CD14-positive monocyte (primary cell): ENCODE measurements around the gene DPH1. TPM values are rescaled to one million over a fixed set of nuclear protein-coding genes. Genes with fewer than 3 reads are reported as not detected.

Source experiments
- DNase-seq, 3 donors: peaks; one replicate each; pipeline ENCODE4 v3.0.0-alpha.2; 2011 to 2022
- H2AFZ ChIP-seq: 2 replicates; pipeline ENCODE4 v1.6.0; 2012; ENCODE audit warnings: mild to moderate bottlenecking, low read depth, low read length, inconsistent platforms; ENCODE audit not compliant: insufficient read depth, poor library complexity, severe bottlenecking
- H3K27ac ChIP-seq, 2 donors: 1 replicate in 1 of 2; 2 replicates in 1 of 2; pipeline ENCODE4 v1.5.1; 2012 to 2013; ENCODE audit warnings: low read length in 2 of 2, control low read depth in 1 of 2, inconsistent platforms in 1 of 2, low read depth in 1 of 2, mild to moderate bottlenecking in 1 of 2
- H3K27me3 ChIP-seq, 2 donors: one replicate each; pipeline versions ENCODE4 v1.6.0 to v1.6.1; 2011 to 2013; ENCODE audit warnings: low read length in 2 of 2; ENCODE audit not compliant: control insufficient read depth in 2 of 2, insufficient read depth in 2 of 2
- H3K36me3 ChIP-seq, 2 donors: replicated peaks in 1 of 2; 1 replicate in 1 of 2; 2 replicates in 1 of 2; pipeline versions ENCODE4 v1.5.1 to v1.6.1; 2012 to 2013; ENCODE audit warnings: low read length in 2 of 2, control low read depth in 1 of 2, inconsistent platforms in 1 of 2, mild to moderate bottlenecking in 1 of 2; ENCODE audit not compliant: insufficient read depth in 2 of 2, control insufficient read depth in 1 of 2
- H3K4me1 ChIP-seq, 2 donors: 1 replicate in 1 of 2; 2 replicates in 1 of 2; pipeline versions ENCODE4 v1.5.1 to v1.6.1; 2012 to 2013; ENCODE audit warnings: low read length in 2 of 2, control low read depth in 1 of 2, inconsistent platforms in 1 of 2, mild to moderate bottlenecking in 1 of 2, moderate library complexity in 1 of 2; ENCODE audit not compliant: insufficient read depth in 2 of 2, control insufficient read depth in 1 of 2
- H3K4me2 ChIP-seq: replicated peaks from 2 replicates; pipeline ENCODE3; 2012; ENCODE audit warnings: low read length, moderate library complexity, mild to moderate bottlenecking; ENCODE audit not compliant: poor library complexity, severe bottlenecking; ENCODE audit errors: extremely low read depth
- H3K4me3 ChIP-seq, 3 experiments: fragments of 200-600 bp in 1 of 3; sonication (generic) in 1 of 3; replicated peaks in 1 of 3; 1 replicate in 2 of 3; 2 replicates in 1 of 3; pipeline ENCODE4 v1.5.1; 2011 to 2013; ENCODE audit warnings: low read length in 3 of 3, mild to moderate bottlenecking in 3 of 3, control low read depth in 2 of 3, low read depth in 2 of 3, inconsistent platforms in 1 of 3, moderate library complexity in 1 of 3
- H3K79me2 ChIP-seq: 2 replicates; pipeline ENCODE4 v1.6.0; 2012; ENCODE audit warnings: mild to moderate bottlenecking, control low read depth, inconsistent platforms, low read length, moderate library complexity; ENCODE audit not compliant: insufficient read depth
- H3K9ac ChIP-seq: 2 replicates; pipeline ENCODE4 v1.6.0; 2017; ENCODE audit warnings: low read length, mild to moderate bottlenecking; ENCODE audit not compliant: insufficient read depth, poor library complexity, severe bottlenecking
- H3K9me3 ChIP-seq, 2 donors: replicated peaks in 1 of 2; 1 replicate in 1 of 2; 2 replicates in 1 of 2; pipeline versions ENCODE4 v1.5.1 to v1.6.1; 2012 to 2013; ENCODE audit warnings: low read length in 2 of 2, control low read depth in 1 of 2; ENCODE audit not compliant: control insufficient read depth in 1 of 2, insufficient read depth in 1 of 2
- H4K20me1 ChIP-seq: 2 replicates; pipeline ENCODE4 v1.6.0; 2012; ENCODE audit warnings: mild to moderate bottlenecking, low read length, control low read depth, moderate library complexity; ENCODE audit not compliant: insufficient read depth
- H3K27ac Mint-ChIP-seq, 7 donors: one replicate each; pipeline ENCODE4 v1.8.0; 2020; ENCODE audit warnings: mild to moderate bottlenecking in 7 of 7, mixed read lengths in 7 of 7, moderate library complexity in 6 of 7, inconsistent platforms in 2 of 7
- H3K27me3 Mint-ChIP-seq, 3 donors: one replicate each; pipeline ENCODE4 v1.8.0; 2021 to 2022; ENCODE audit warnings: low read depth in 3 of 3, mild to moderate bottlenecking in 3 of 3, mixed read lengths in 3 of 3, moderate library complexity in 3 of 3, inconsistent platforms in 1 of 3
- H3K36me3 Mint-ChIP-seq, 2 donors: one replicate each; pipeline ENCODE4 v1.8.0; 2020; ENCODE audit warnings: mixed read lengths in 2 of 2, inconsistent platforms in 1 of 2, mild to moderate bottlenecking in 1 of 2
- H3K4me1 Mint-ChIP-seq: one replicate; pipeline ENCODE4 v1.8.0; 2020; ENCODE audit warnings: mild to moderate bottlenecking, mixed read lengths
- H3K4me3 Mint-ChIP-seq, 2 donors: one replicate each; pipeline ENCODE4 v1.8.0; 2020; ENCODE audit warnings: mild to moderate bottlenecking in 2 of 2, mixed read lengths in 2 of 2, moderate library complexity in 1 of 2
- H3K9me3 Mint-ChIP-seq, 7 donors: one replicate each; pipeline ENCODE4 v1.8.0; 2020 to 2022; ENCODE audit warnings: mixed read lengths in 7 of 7, mild to moderate bottlenecking in 6 of 7, moderate library complexity in 6 of 7, inconsistent platforms in 2 of 7
- WGBS: methylation state at CpG from one replicate; pipeline ENCODE4 v1.1.5; 2013; ENCODE audit warnings: missing lambda C conversion rate; ENCODE audit not compliant: insufficient coverage; 5-methylcytosine and 5-hydroxymethylcytosine counted together
- intact Hi-C, 2 donors: fragments of 100-400 bp; cut with micrococcal nuclease; formaldehyde crosslinking; loops; one replicate each; pipeline versions ENCODE4 v1.15.0 to v1.15.1; 2023
- polyA plus RNA-seq, 3 donors: library from polyadenylated mRNA; depleted of rRNA in 1 of 3; unstranded in 2 of 3; stranded (reverse) in 1 of 3; fragments of 300-500 nt in 2 of 3; fragments of >200 nt in 1 of 3; fragmentation: Illumina TruSeq in 2 of 3; gene quantifications; 1 replicate in 2 of 3; 2 replicates in 1 of 3; pipeline ENCODE4 v1.2.3, GENCODE V29; 2012 to 2021
- small RNA-seq: library from RNA; depleted of rRNA; stranded (forward); fragments of <200 nt; gene quantifications from one replicate; pipeline ENCODE3, GENCODE V24; 2012; ENCODE audit warnings: low read depth; ENCODE audit not compliant: insufficient read length
- TF ChIP-seq, protein P1 (sequence below): fragments of 200-600 bp; IDR thresholded peaks from one replicate; pipeline ENCODE4 v1.8.0; 2022; ENCODE audit warnings: antibody characterized with exemption, mild to moderate bottlenecking

Gene DPH1
- polyA plus RNA-seq, 3 donors = 7.5 to 29.4 (median 9.3) TPM

DNA sequence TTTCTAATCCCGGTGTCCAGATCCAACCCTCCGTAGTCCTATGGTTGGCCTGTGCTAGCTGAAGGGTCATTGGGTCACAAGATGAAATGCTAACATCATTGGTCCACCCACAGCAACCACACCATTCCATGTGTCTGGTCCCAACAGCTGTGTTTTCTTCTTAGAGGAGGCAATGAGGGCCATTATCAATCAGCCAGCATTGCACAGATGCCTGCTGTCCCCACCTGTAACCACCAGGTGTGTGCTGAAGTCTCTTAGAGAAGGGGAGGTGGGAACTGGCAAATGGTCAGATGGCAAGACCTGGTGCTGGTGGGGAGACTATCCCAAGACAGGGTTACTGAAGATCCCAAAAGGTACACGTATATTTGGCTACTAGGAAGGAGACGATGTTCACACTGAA is 62.3 kb downstream of the DPH1 start:
- Mint-ChIP-seq H3K27ac (peak overlapping the region in 3 of 7 donors; percentile 0 to 61 (median 1)), H3K9me3 (peaks cover 0 to 5% (median 0%) of the 10 kb centered on the region in 7 donors), H3K4me1 (peaks cover 38% of the 10 kb centered on the region), H3K36me3 (peaks cover 21% of the 10 kb centered on the region in 2 donors), H3K27me3 (peaks cover 2 to 17% (median 6%) of the 10 kb centered on the region in 3 donors), H3K4me3 (no peak overlapping the region)
- no peaks in the 10 kb centered on the region for H3K79me2 ChIP-seq
- intact Hi-C loops = no loop called here
- no peak overlapping the region for H3K4me3 ChIP-seq
- no peaks in the 10 kb centered on the region for H4K20me1 ChIP-seq
- no peaks in the 10 kb centered on the region for H3K27me3 ChIP-seq
- no peak overlapping the region for H3K9ac ChIP-seq
- WGBS = 95% methylated on average over 3 of the region's 4 CpGs
- H3K27ac ChIP-seq = no peak overlapping the region
- no peak overlapping the region for H2AFZ ChIP-seq
- TF ChIP-seq, protein P1, sequence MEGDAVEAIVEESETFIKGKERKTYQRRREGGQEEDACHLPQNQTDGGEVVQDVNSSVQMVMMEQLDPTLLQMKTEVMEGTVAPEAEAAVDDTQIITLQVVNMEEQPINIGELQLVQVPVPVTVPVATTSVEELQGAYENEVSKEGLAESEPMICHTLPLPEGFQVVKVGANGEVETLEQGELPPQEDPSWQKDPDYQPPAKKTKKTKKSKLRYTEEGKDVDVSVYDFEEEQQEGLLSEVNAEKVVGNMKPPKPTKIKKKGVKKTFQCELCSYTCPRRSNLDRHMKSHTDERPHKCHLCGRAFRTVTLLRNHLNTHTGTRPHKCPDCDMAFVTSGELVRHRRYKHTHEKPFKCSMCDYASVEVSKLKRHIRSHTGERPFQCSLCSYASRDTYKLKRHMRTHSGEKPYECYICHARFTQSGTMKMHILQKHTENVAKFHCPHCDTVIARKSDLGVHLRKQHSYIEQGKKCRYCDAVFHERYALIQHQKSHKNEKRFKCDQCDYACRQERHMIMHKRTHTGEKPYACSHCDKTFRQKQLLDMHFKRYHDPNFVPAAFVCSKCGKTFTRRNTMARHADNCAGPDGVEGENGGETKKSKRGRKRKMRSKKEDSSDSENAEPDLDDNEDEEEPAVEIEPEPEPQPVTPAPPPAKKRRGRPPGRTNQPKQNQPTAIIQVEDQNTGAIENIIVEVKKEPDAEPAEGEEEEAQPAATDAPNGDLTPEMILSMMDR = no peak
- DNase-seq = no peak
- H3K9me3 ChIP-seq = no peaks in the 10 kb centered on the region
- no peaks in the 10 kb centered on the region for H3K36me3 ChIP-seq
- H3K4me2 ChIP-seq = no peak overlapping the region
- peaks cover 33 to 39% of the 10 kb centered on the region in 2 donors for H3K4me1 ChIP-seq

DNA sequence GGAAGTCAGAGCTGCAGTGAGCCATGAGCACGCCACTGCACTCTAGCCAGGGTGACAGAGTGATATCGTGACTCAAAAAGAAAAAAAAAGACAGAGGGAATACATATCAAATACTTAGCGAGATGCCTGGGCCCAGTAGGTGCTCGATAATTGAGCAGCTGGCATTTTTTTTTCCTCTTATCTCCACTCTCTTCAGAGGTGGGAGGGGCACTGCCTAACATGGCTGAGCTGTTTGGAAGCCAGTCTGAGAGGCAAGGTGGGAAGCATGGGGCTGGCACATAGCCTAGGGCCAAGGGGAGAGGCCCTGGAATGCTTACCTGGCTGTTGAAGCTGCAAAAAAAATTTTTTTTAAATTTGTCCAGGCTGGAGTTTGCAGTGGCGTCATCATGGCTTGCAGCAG is 63.4 kb downstream of the DPH1 start:
- Histone ChIP-seq H3K27ac (no peak overlapping the region), H4K20me1 (no peaks in the 10 kb centered on the region), H3K36me3 (no peaks in the 10 kb centered on the region), H3K79me2 (no peaks in the 10 kb centered on the region), H3K4me2 (no peak overlapping the region), H3K4me3 (no peak overlapping the region), H3K9me3 (no peaks in the 10 kb centered on the region), H2AFZ (no peak overlapping the region), H3K4me1 (peaks cover 22 to 28% of the 10 kb centered on the region in 2 donors), H3K9ac (no peak overlapping the region), H3K27me3 (no peaks in the 10 kb centered on the region)
- H3K27ac Mint-ChIP-seq = peak overlapping the region in 1 of 7 donors; percentile 52
- intact Hi-C loops = no loop called here
- peaks cover 21 to 24% of the 10 kb centered on the region in 2 donors for H3K36me3 Mint-ChIP-seq
- no peak overlapping the region for H3K4me3 Mint-ChIP-seq
- DNase-seq = no peak
- WGBS = 100% methylated on average over 2 of the region's 5 CpGs
- H3K9me3 Mint-ChIP-seq = peaks cover 0 to 5% (median 0%) of the 10 kb centered on the region in 7 donors
- H3K4me1 Mint-ChIP-seq = peaks cover 27% of the 10 kb centered on the region
- H3K27me3 Mint-ChIP-seq = peaks cover 0 to 14% (median 6%) of the 10 kb centered on the region in 3 donors
- TF ChIP-seq, protein P1 = no peak

Small RNA genes within 50 kb of the gene (small RNA-seq; reads per million reads assigned to genes)
- not detected for gene AC090617.9
- 1.9 reads per million for gene MIR132
- 0.71 reads per million for gene MIR212
- not detected for gene OVCA2

Other genes with a start within 250 kb of the DPH1 start
- 1 to 10 TPM; 3.2 to 7.6 (median 6.1) TPM for gene SMYD4, start 200.3 kb upstream of the DPH1 start, polyA plus RNA-seq
- gene RPA1, start 200.1 kb upstream of the DPH1 start, polyA plus RNA-seq = 10 to 100 TPM; 18.5 to 27.4 (median 23.8) TPM
- gene RTN4RL1, start 4.8 kb upstream of the DPH1 start, polyA plus RNA-seq = under 1 TPM; 0.07 to 0.29 (median 0.11) TPM
- gene OVCA2, start 11.9 kb downstream of the DPH1 start, polyA plus RNA-seq = 10 to 100 TPM; 30.5 to 94.9 (median 69.1) TPM
- gene HIC1, start 24.9 kb downstream of the DPH1 start, polyA plus RNA-seq = 10 to 100 TPM in 1 of 3 donors, under 1 TPM in 2; 0.13 to 14.2 (median 0.30) TPM